Measurements from ENCODE around the gene CYBA. TPM values are rescaled to one million over a fixed set of nuclear protein-coding genes. Genes with fewer than 3 reads are reported as not detected.

Gene CYBA
- total RNA-seq, 1 donor, result 98.0 TPM

DNA sequence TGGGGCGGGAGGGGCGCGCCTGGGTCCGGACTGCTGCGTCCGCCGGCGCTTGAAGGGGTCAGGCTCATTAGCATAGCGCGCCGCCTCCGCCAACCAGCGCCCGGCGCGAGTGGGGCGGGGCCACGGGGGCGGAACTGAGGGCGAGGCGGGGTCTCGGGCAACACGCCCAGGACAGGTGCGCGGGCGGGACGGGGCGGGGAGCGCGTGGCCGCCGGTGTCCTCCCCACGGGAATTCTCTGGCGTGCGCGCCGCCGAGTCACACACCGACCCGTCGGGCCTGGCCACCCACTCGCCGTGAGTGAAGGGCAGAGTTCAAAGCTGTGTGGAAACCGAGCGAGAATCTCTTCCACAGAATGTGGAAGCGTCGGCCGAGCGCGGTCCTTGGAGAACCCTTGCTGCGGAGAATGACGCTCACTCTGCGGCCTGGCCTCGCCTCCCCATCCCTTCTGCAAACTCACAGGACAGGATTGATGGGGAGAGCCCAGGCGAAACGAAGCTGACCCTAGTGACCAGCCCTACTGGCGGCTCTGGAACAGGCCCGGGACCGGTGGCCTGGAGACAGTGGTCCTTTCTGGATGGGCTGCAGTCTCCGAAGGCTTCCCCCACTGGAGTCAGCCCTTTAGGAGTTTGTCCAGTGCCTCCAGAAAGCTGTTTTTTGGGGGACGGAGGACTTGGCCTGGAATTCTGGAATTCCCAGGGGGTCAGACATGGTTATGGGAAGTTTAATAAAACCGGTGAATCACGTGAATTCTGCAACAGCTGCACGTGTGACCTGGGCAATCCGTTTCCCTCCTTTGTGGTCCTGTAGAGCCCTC is 35.8 kb upstream of the CYBA start, which contains the start of gene SNAI3:
TSS of gene SNAI3 (minus strand) at position 69 of the 815 bp plus-strand sequence. CDS start 101 bp downstream, outside the sequence.
- peak within 1 kb of the TSS; percentile 52 for H3K4me3 ChIP-seq (ENCODE audit: low read depth, low read length)
- TF ChIP-seq, protein P1, sequence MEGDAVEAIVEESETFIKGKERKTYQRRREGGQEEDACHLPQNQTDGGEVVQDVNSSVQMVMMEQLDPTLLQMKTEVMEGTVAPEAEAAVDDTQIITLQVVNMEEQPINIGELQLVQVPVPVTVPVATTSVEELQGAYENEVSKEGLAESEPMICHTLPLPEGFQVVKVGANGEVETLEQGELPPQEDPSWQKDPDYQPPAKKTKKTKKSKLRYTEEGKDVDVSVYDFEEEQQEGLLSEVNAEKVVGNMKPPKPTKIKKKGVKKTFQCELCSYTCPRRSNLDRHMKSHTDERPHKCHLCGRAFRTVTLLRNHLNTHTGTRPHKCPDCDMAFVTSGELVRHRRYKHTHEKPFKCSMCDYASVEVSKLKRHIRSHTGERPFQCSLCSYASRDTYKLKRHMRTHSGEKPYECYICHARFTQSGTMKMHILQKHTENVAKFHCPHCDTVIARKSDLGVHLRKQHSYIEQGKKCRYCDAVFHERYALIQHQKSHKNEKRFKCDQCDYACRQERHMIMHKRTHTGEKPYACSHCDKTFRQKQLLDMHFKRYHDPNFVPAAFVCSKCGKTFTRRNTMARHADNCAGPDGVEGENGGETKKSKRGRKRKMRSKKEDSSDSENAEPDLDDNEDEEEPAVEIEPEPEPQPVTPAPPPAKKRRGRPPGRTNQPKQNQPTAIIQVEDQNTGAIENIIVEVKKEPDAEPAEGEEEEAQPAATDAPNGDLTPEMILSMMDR (IDR thresholded peaks at IDR 0.05; ENCODE audit: insufficient read depth, low read length), result no peak
- DNase-seq (ENCODE audit: low read depth), result no peak

DNA sequence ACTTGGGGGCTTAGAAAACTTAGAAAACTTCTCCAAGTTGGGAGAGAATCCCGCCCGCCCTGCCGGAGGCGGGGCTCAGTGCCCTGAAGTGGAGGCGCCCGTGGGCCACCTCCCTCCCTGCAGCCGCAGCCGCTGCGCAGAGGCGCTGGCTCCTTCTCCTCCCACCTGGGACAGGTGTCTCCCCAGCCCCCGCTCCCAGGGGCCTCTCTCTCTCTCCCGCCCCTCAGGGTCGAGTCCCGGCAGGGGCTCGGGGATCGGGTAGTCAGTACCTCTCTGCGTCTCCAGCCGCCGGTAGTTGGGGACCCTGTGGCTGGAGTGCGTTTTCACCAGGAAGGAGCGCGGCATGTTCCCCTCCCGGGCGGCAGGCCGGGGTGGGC is 35.2 kb upstream of the CYBA start:
- DNase-seq (ENCODE audit: low read depth), result no peak
- peak overlapping the region; percentile 52 for H3K4me3 ChIP-seq (ENCODE audit: low read depth, low read length)

DNA sequence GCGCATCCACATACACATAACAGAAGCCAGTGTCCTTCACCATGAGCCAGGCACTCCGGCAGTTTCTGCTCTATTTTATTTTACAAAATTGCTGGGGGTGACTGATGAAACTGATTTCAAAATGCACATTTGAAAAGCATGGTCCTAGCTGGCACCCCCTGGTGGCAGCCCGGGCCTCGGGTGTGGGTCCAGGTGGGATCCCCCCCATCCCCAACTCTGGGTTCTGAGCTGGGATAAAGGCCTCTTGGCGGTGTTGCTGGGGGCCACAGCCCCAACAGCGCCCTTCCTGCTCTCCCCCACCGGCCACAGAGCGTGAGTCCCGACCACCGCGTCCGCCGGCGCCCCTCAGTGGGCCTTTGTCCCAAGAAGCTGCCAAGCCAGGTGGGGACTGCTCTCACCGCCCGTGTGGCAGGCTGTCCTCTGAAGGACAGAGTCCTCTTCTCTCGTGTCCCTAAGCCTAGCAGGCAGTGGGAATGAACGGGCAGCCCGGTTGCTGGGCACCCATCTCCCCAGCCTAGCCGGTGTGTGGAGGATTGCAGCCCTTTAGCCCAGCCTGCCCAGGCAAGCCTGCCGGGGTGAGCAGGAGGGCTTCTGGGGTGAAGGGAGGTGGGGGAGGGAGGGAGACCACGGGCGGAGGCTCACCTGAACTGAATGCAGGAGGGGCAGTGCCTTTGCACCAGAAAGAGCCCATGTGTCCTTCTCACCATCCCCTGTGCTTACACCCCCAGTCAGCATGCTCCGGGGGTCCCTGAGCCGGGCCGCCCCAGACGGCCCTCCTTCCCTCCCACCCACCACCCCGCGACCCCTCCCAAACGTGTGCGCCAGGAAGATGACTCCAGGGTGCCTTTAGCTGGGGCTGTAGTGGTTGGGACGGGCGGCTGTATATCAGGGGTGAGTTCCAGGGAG is 34.6 kb upstream of the CYBA start:
- H3K4me3 ChIP-seq (ENCODE audit: low read depth, low read length), result no peak overlapping the region
- TF ChIP-seq, protein P1 (IDR thresholded peaks at IDR 0.05; ENCODE audit: insufficient read depth, low read length), result peak; percentile 77
- DNase-seq (ENCODE audit: low read depth), result peak; percentile 62

More for the DNA sequence above, 35.2 kb upstream of the CYBA start:
- TF ChIP-seq, protein P1 (IDR thresholded peaks at IDR 0.05; ENCODE audit: insufficient read depth, low read length), result no peak

DNA sequence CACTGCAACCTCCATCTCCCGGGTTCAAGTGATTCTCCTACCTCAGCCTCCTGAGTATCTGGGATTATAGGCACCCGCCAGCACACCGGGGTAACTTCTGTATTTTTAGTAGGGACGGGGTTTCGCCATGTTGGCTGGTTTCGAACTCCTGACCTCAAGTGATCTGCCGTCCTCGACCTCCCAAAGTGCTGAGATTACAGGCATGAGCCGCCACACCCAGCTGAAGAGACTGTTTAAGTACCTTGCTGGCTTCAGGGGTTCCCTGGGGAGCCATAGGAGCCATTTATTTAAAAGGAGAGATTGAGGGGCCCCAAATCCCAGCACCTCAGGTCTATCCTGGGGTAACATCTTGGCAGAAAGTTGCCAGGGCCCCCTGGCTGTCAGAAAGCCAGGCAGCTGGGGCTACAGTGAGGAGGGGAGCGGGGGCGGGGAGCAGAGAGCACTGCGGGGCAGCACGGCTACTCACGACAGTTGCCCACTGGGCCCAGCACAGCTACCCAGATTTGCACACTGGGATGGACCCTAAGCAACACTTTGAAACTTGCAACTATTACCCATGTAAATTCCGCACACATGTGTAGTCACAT is 33.8 kb upstream of the CYBA start:
- H3K4me3 ChIP-seq (ENCODE audit: low read depth, low read length), result no peak overlapping the region
- TF ChIP-seq, protein P1 (IDR thresholded peaks at IDR 0.05; ENCODE audit: insufficient read depth, low read length), result no peak
- DNase-seq (ENCODE audit: low read depth), result no peak

DNA sequence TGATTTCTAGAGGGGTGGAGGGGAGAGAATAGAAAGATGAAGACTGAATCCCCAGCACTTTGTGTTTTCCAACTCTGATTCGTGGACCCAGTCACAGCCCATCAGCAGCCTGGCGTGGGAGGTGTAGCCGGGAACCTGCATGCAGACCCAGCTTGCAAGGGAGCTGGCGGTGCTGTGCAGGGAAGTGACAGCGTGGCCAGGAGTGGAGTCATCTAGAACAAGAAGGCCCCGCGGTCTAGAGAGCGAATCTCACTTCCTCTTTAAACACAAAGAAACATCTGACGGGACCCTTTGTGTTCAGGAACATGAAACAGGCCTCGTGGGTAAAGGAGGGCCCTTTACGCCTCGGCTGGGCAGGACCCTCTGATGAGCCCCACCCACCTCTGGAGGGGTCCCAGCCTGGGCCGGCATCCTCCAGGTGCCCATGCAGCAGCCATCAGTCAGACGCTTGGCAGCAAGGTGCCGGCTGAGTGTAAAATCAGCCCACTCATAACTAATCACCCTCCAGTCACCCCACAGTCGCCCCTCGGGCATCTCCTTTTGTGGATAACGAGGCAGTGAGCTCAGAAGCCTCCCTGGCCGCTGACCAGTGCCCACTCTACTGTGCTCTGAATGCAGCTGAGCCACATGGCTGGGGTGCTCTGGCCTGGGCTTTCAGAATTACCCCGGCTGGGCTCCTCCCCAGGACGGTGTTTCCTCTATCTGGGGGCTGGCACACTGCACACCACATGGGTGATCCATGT is 31.0 kb upstream of the CYBA start:
- TF ChIP-seq, protein P1 (IDR thresholded peaks at IDR 0.05; ENCODE audit: insufficient read depth, low read length), result no peak
- H3K4me3 ChIP-seq (ENCODE audit: low read depth, low read length), result no peak overlapping the region
- no peak for DNase-seq (ENCODE audit: low read depth)

Data from fibroblast of the aortic adventitia (primary cell).